OCI-LY7 (cell line): Measurements from ENCODE around the gene PANK4.

Experiments used
- EZH2phosphoT487 ChIP-seq: fragments of 200-600 bp; sonication (generic); IDR thresholded peaks from 2 replicates; pipeline ENCODE4 v1.6.1; 2018; ENCODE audit warnings: low read depth, borderline replicate concordance, mild to moderate bottlenecking, mixed run types, antibody characterized with exemption, low read length, moderate library complexity, mixed read lengths
- TF ChIP-seq, protein P1 (sequence below): fragments of 200-600 bp; sonication (generic); conservative IDR thresholded peaks from 2 replicates; pipeline ENCODE4 v1.5.1; 2014; ENCODE audit warnings: mild to moderate bottlenecking, antibody characterized with exemption, low read length, moderate library complexity, mixed read lengths

DNA sequence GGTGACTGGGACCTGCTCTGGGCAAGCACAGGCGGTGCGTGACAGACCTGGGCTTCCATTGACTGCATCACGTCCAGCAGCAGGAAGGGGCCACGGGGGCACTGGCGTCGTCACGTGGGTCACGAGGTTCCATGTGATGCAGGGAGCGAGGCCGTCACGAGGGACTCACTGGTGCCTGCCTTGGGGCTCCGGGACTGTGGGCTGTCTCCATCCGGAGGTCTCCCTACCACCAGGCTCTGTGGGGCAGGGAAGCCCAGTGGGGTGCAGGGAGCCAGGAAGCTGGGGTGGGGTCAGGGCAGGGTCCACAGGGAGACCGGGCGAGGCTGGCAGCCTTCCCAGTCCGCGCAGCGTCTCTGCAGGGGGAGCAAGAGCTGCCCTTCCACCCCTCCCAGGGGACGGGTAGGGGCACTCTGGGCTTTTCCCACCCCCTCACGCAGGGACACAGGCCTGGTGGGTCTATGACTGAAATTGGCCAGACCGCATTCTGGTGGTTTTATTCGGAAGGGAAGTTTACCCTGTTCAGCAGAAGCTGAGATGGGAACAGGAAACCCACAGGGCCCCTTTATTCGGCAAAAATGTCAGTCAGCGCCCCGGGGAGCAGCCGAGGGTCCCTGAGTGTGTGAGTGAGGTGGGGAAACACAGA, 29.4 kb upstream of the PANK4 start:
- TF ChIP-seq, protein P1, sequence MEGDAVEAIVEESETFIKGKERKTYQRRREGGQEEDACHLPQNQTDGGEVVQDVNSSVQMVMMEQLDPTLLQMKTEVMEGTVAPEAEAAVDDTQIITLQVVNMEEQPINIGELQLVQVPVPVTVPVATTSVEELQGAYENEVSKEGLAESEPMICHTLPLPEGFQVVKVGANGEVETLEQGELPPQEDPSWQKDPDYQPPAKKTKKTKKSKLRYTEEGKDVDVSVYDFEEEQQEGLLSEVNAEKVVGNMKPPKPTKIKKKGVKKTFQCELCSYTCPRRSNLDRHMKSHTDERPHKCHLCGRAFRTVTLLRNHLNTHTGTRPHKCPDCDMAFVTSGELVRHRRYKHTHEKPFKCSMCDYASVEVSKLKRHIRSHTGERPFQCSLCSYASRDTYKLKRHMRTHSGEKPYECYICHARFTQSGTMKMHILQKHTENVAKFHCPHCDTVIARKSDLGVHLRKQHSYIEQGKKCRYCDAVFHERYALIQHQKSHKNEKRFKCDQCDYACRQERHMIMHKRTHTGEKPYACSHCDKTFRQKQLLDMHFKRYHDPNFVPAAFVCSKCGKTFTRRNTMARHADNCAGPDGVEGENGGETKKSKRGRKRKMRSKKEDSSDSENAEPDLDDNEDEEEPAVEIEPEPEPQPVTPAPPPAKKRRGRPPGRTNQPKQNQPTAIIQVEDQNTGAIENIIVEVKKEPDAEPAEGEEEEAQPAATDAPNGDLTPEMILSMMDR: no peak
- TF ChIP-seq EZH2phosphoT487: no peak
